Esophagus mucosa (tissue), 1 donor: ENCODE results near the gene OR2B2. TPM values are rescaled to one million over a fixed set of nuclear protein-coding genes. Genes with fewer than 3 reads are reported as not detected.
"Not testable (repeated sequence)": the region's sequence is repeated elsewhere in the genome, so short reads cannot be mapped to it uniquely, and the experiment has no call there.

Source experiments
- ATAC-seq: fragments of 200-7000 bp; cut with Tn5 transposase; one replicate; pipeline ENCODE4 v1.9.1; 2020
- total RNA-seq: library from RNA; stranded (reverse); gene quantifications from one replicate; pipeline ENCODE4 v1.2.4, GENCODE V29; 2023
- donor health status: DM: yes; HTN: yes; CAD: no.

OR2B2 gene
- not detected for total RNA-seq

DNA sequence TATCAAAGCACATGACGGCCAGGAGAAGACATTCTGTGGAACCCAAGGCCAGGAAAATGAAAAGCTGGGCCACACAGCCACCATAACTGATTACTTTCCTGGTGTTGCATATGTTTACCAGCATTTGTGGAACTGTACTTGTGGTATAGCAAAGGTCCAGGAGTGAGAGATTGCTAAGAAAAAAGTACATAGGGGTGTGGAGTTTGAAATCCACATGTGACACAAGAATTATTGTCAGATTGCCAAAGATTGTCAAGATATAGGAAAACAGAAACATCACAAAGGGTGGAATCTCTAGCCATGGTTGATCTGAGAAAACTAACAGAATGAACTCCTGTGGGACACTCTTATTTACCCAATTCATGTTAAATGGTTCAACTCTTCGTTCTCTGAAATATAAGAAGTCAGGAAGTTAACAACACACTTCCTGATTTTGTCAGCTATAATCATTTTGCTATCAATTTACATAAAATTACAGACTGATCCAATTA, at the start of gene OR2B2:
OR2B2 (minus strand) TSS at position 441 of the 491 bp plus-strand sequence; CDS start at position 364, 77 bp downstream.
- ATAC-seq = no peak

DNA sequence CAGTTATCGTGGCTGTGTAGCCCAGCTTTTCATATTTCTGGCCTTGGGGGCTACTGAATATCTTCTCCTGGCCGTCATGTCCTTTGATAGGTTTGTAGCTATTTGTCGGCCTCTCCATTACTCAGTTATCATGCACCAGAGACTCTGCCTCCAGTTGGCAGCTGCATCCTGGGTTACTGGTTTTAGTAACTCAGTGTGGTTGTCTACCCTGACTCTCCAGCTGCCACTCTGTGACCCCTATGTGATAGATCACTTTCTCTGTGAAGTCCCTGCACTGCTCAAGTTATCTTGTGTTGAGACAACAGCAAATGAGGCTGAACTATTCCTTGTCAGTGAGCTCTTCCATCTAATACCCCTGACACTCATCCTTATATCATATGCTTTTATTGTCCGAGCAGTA, 45.3 kb upstream of the OR2B2 start:
- ATAC-seq = no peak

DNA sequence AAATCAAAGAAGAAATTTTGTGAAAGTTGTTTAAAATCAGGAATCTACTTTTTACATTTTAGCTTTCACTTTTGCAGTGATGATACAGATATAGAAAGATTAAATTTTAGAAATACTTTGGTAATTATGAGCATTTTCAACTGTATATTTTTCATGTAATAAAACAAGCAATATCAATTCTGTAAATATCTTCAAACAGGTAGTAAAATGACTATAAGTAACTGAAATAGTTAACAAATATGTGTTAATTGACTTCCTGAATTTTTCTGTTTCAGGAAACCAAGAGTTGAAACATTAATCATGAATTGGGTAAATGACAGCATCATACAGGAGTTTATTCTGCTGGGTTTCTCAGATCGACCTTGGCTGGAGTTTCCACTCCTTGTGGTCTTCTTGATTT, 44.7 kb upstream of the OR2B2 start, which contains the start of gene OR2B6:
OR2B6 (plus strand) TSS at position 301 of the 400 bp plus-strand sequence; CDS start at position 301, 0 bp downstream.
- no peak for ATAC-seq

- no peak for ATAC-seq
Measured at GRCh38 chr6:27951040-27951439, 38.8 kb upstream of the OR2B2 start.

DNA sequence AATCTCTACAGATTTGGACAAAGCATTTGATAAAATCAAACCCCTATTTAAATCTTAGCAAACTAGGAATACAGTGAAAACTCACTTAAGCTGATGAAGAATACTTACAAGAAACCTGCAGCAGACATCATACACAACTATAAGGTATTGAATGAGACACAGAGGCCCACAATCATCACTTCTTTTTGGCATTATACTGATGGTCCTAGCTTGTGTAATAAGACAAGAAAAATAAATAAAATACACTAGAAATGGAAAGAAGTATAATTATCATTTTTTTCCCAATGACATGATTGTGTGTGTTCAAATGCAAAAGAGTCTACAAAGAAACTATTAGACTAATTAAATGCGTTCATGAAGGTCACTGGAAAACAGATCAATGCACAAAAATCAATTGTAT, 36.0 kb upstream of the OR2B2 start:
- ATAC-seq = no peak

DNA sequence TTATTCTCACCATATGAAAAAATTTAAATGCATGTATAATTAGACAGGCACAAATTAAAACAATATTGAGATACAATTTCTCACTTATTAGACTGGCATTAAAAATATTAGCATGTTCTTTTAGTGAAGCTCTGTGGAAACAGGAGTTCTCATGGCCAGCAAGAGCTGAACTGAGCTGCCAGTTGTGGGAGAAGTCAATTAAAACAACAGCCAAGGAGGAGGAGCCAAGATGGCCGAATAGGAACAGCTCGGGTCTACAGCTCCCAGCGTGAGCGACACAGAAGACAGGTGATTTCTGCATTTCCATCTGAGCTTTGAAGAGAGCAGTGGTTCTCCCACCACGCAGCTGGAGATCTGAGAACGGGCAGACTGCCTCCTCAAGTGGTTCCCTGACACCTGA, 30.9 kb upstream of the OR2B2 start:
- not testable (repeated sequence) for ATAC-seq

DNA sequence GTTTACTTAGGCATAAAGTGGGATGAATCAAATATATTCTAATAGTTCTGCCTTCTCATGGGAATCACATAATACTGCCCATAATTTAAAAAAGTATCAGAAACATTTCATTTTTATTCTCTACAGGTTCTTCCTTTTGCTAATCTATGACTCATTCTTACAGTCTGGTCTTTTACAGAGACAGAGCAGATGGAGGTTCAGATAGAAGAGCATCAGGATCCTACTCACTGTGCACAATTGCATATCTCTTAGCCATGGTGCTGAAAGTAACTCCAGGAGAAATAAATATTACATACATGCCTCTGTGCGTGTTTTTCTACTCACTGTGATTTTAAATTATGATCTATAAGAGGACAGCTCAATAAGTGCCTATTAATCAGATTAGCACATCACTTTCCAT, 28.6 kb upstream of the OR2B2 start:
- ATAC-seq = no peak

DNA sequence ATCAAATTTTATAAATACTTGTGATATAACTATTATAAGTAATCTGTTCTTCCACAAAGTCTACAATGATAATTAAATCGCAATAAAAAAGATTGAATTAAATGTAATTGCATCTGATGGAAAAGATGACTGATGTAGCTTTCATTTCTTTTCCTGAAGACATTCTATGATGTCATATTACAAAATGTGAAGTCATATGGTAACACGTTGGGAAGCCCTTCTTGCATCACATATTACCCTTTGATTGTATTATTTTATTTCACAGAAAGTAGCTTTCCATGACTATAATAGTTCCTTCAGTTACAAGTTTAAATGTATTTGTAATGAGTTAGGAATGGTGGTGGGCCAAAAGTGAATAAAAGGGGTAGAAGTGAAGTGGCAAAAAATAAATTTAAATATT, 19.0 kb upstream of the OR2B2 start:
- ATAC-seq = no peak

GRCh38 chr6:27929930-27930329, 17.7 kb upstream of the OR2B2 start:
- not testable (repeated sequence) for ATAC-seq

GRCh38 chr6:27928041-27928440, 15.8 kb upstream of the OR2B2 start:
- not testable (repeated sequence) for ATAC-seq

DNA sequence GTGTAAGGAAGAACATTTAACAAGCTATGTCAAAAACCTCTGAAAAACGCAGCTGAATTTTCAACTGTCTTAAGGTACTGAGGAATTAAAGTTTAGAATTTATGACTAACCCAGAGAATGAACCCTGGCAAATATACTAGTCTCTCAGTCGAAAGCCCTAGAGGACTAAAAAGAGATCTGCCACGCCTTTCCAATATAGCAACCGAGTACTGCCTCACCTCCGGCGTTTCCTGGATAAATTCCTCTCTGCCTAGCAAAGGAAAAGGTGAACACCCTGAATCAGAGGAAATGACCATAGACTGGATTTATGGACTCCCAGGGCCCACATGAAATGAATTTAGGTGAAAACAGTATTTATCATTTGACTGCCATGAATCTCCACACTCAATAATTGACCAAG, 12.0 kb upstream of the OR2B2 start:
- no peak for ATAC-seq

GRCh38 chr6:27922949-27923348, 10.8 kb upstream of the OR2B2 start:
- no peak for ATAC-seq

GRCh38 chr6:27908017-27908416, 4.2 kb downstream of the OR2B2 start:
- ATAC-seq = no peak

DNA sequence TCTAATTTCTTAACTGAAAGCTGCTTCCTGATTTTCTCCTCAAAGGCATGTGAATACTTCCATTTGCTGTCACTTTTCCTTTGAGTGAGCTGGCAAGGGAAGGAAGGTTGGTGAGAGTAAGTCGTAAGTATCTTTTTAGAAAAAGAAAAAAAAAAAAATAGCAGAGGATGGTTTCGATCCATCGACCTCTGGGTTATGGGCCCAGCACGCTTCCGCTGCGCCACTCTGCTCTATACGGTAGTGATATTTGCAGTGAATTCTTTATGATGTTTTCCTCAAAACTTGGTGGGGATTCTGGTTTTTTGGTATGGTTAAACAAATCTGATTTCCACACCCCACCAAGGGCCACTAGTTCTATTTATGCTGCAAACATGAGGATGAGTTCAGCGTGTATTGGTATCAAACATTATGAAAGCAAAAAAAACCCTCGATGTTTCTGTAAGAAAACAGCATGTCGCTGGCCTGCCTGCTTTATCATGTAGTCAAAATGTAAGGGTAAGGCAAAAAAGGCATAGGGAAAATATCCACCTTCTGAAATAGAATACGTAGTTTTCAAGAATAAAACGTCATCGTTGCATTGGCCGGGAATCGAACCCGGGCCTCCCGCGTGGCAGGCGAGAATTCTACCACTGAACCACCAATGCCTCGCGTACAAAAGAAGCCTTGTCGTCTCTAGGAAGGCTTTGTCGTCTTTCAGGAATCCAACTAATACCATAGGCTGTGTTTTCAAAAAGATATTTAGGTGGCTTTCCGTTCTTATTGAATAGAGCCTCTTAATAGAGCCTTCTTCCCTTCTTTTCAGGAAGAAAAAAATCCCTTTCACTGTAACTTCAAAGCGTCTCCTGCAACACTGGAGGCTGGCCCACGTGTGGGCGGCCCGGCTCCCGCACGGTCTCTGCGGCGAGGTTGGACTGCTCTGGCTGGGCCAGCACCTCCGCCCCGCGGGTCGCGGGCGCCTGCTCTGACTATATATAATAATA, 9.6 kb downstream of the OR2B2 start:
- ATAC-seq = peak; percentile 89

GRCh38 chr6:27901801-27902200, 10.4 kb downstream of the OR2B2 start:
- no peak for ATAC-seq

DNA sequence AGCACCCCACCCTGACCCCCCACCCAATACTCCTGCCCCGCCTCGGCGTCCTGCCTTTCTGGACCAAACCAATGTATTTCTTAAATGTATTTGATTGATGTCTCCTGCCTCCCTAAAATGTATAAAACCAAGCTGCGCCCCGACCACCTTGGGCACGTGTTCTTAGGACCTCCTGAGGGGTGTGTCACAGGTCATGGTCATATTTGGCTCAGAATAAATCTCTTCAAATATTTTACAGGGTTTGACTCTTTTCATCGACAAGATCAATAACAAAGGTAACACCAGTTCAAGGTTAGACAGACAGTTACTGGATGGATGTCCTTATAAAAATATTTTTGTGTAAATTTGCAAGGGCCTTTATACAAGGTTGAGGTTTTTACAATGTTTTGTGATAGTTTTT, 12.0 kb downstream of the OR2B2 start:
- ATAC-seq = not testable (repeated sequence)

- no peak for ATAC-seq
Measured at GRCh38 chr6:27899543-27899942, 12.7 kb downstream of the OR2B2 start.

DNA sequence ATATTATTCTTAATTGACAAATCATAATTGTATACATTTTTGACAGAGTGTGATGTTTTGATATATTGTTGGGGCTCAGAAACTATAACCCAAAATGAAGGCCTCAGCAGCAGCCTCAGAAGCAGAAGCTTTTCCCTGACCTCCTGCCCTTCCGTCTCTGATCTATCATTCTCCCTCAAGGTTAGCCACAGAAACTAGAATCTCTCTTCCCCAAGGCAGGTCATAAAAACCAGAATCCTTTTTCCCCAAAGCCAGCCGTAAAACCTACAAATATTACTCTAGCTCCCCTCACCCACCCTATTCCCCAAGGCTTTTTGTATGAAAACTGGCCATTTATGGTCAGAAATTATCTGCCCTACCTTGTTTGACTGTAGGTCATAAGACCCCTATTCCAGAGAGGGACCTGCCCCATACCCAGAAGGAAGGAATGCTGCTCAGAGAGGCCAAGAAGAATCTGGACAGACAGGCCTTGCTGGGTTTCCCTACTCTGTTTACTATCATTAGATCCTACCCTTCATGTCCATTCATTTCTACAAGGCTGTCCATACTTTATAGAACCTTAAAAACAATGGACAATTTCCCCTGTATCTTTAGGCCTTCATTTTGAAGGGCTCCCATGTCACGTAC, 14.5 kb downstream of the OR2B2 start:
- no peak for ATAC-seq

DNA sequence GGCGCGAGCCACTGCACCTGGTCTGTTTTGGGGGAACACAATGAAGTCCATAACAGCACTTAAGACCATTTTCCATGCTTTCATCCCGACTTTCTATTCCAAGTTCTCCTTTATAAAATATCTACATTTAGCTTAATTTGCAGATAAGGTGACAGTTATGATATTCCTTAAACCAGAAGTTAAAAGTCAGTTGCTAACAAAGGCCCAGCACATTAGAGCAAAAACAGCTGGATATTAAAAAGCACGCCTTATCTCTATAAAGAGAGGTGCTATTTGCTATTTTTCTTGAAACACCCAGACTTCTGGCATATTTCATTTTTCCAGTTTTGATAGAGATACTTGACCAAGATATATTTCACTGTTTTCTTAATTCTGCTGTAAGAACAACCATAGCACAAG, 15.8 kb downstream of the OR2B2 start:
- ATAC-seq = no peak

DNA sequence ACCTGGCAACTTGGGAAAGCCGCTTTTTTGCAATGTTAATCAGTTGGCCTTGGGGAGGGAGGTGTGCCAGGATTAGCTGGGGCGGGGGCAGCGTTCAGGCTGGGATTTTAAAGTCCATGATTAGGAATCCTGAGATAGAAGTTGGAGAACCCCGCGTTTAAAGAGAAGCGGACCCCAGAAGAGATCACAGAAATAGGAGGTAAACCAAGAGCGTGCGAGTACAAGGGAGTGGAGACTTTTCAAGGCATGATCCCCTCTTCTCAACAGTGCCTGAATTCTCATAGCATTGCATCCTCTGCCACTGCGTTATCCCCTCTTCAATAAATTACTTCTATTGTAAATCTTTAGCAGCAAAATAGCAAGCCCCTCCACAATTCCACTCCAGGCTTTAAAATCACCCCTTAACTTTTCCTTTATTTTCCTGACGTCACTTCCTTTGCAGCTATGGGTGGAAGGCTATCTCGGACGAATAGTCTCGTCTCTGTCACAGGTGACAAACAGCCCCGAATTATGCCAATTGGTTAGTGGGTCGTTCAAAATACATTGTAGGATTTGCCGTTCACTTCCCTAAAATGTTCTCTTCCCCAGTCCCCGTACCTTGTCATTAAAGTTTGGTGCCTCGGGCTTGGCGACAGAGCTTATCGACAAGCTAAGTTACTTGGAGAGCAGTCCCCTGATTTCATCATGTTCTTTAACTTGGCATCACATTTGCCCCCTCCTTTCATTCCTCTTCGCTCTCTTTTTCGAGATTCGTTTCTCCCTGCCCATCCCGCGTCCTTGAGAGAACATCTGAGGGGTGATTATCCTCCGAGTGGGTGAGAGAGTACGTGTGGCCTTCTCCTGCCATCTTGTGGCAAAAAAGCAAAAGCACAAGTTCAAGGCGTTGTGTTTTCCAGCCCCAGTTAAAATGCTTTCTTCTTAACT, 17.1 kb downstream of the OR2B2 start:
- ATAC-seq = peak; percentile 42

DNA sequence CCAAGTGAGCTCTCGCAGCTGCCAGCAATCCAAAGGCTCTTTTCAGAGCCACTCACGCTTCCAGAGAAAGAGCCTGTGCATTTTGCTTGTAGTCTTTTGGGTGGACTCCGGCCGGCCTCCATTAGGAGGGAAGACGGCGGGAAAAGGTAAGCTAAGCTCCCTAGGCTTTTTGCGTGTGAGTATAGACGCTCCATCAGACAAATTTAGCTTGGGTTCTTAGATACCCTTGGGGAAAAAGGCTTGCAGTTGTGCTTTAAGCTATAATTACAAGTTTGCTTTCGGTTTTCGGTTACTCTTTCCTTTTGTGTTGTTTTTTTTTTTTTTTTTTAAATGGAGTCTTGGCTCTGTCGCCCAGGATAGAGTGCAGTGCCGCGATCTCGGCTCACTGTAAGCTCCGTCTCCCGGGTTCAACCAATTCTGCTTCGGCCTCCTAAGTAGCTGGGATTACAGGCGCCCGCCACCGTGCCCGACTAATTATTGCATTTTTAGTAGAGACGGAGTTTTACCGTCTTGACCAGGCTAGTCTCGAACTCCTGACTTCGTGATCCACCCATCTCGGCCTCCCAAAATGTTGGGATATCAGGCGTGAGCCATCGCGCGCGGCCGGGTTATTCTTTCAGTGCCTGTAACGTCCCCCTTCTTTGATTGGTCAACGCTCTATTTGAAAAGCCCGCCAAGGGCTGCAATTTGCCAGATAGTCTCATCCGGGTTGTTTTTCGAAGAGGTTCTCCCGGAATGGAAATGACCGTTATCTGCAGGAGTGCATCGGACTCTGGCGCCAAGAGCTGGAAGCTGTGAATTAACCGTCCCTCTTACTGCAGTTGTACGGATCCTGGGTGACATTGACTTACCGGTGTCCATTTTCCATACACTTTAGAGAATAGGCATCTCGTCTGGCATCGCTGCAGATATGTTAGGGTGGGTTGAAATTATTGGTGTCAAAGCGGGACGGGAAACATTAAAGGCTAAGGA, 18.1 kb downstream of the OR2B2 start:
- peak; percentile 61 for ATAC-seq
